ENCODE data around the gene SPRING1. TPM values are rescaled to one million over a fixed set of nuclear protein-coding genes. Genes with fewer than 3 reads are reported as not detected.

SPRING1 gene
- total and polyA plus RNA-seq, 9 donors: 9.0 to 20.5 (median 13.5) TPM

DNA sequence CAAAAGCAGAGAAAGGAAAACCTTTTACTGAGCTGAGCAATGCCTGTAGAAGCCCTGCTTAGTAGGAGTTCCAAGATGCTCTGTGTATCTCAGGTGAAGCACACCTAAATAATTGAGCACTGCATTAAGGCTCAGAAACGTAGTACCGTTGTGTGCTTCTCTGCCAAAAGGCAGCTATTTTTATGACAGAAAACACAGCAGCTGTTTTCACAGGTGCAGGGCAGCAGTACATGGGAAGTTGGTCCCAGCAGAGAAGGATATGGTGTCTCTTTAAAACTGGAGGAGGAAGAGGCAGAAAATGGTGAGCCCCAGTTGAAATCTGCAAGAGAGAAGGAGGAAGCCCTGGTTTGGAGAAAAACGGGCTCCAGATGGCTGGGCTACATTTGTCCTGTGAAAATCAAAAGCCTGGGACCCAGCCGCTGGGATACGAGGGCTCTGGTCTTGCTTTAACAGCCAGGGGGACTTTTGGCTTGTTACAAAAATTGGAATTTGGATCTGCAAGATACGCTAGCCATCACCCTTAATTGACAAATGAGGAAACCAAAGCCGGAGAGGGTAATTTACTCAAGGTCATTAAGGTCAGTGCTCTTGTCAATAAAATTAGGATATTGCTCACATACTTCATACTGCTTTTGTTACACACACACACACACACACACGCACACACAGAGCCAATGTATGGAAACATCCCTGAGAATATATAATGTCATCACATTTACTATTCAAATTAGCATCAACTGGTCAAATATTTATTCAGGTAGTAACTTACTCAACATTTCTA lies 27.3 kb downstream of the SPRING1 start:
- peaks cover 13% of the 10 kb centered on the region for H3K27me3 ChIP-seq (ENCODE audit: control insufficient read depth, insufficient read depth, low read length)
- no peak overlapping the region for H3K4me3 ChIP-seq (ENCODE audit: low read length)
- peaks cover 2% of the 10 kb centered on the region for H3K36me3 ChIP-seq (ENCODE audit: control insufficient read depth, insufficient read depth, low read length)
- peak; percentile 54 for DNase-seq
- H3K27ac ChIP-seq (ENCODE audit: low read length): no peak overlapping the region
- H3K4me1 ChIP-seq (ENCODE audit: control insufficient read depth, insufficient read depth, low read length): peaks cover 22% of the 10 kb centered on the region
- WGBS (ENCODE audit: insufficient coverage): 7% methylated on average over 3 of the region's 8 CpGs
- no peaks in the 10 kb centered on the region for H3K9me3 ChIP-seq (replicated peaks; ENCODE audit: control insufficient read depth, low read depth, low read length)

DNA sequence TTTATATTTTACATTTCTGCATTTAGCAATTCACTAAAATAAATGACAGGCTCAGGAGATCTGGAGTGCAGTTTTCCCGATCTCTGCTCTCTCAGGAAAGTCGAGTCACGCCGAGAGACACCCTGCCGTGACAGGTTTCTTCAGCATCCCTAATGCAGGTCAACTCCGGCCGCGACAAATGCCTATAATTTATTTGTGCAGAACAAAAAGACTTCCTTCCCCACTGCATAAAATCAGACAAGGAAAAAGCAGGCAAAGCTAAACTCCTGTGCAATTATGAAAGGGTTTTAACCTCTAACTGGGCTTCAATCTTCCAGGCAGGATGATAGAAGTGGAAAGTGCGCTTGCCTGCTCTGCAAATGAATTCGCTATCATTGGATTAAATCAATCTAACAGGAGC lies 28.1 kb downstream of the SPRING1 start:
- Histone ChIP-seq H3K36me3 (ENCODE audit: control insufficient read depth, insufficient read depth, low read length) (no peaks in the 10 kb centered on the region), H3K4me3 (ENCODE audit: low read length) (no peak overlapping the region), H3K4me1 (ENCODE audit: control insufficient read depth, insufficient read depth, low read length) (peaks cover 22% of the 10 kb centered on the region), H3K9me3 (replicated peaks; ENCODE audit: control insufficient read depth, low read depth, low read length) (no peaks in the 10 kb centered on the region), H3K27ac (ENCODE audit: low read length) (no peak overlapping the region), H3K27me3 (ENCODE audit: control insufficient read depth, insufficient read depth, low read length) (peaks cover 14% of the 10 kb centered on the region)
- DNase-seq: no peak
- WGBS (ENCODE audit: insufficient coverage): 23% methylated on average over 8 of the region's 10 CpGs

DNA sequence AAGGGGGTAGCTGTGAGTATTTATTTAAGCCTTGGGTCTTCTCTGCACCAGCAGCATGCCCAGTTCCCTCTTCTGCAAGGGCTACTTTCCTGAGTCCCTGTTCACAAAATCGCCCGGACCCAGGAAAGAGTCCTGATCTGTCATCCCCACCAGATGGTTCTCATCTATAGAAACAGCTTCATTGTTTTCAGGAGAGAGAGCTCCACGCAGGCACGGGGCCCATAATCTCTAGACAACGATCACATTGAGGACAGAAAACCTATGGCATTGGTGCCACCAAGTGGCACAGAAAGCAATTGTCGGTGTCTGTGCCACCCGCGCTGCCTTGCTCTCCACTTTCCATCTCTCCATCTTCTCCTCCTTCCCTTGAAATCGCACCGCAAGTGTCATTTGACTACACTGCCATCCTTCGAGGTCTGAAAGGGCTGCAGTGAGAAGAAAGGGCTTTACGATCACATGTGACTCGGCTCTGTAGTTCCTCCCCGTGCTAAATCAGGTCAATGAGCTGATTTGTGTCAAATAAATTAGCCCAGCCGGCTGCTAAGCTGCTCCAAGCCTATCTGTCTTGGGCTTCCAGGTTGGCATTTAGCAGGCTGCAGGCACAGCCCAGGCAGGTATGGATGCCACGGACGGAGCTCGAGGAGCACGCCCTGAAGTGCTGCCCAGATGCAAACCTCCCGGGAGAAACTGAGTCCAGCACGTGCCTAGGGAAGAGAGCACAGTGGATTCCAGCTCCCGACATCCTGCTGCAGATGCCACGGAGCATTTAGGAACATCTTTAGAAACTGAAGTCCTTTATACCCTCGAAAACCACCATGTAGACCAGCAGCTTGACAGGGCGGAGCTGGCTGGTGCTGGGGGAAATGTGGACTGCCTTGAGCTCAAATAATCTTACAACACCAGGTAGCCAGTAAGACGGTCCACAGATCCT lies 28.8 kb downstream of the SPRING1 start:
- Histone ChIP-seq H3K4me1 (ENCODE audit: control insufficient read depth, insufficient read depth, low read length) (peaks cover 20% of the 10 kb centered on the region), H3K36me3 (ENCODE audit: control insufficient read depth, insufficient read depth, low read length) (no peaks in the 10 kb centered on the region), H3K27me3 (ENCODE audit: control insufficient read depth, insufficient read depth, low read length) (peaks cover 14% of the 10 kb centered on the region), H3K9me3 (replicated peaks; ENCODE audit: control insufficient read depth, low read depth, low read length) (no peaks in the 10 kb centered on the region), H3K4me3 (ENCODE audit: low read length) (no peak overlapping the region), H3K27ac (ENCODE audit: low read length) (no peak overlapping the region)
- WGBS (ENCODE audit: insufficient coverage): 16% methylated on average over 20 of the region's 26 CpGs
- DNase-seq: peak; percentile 84

DNA sequence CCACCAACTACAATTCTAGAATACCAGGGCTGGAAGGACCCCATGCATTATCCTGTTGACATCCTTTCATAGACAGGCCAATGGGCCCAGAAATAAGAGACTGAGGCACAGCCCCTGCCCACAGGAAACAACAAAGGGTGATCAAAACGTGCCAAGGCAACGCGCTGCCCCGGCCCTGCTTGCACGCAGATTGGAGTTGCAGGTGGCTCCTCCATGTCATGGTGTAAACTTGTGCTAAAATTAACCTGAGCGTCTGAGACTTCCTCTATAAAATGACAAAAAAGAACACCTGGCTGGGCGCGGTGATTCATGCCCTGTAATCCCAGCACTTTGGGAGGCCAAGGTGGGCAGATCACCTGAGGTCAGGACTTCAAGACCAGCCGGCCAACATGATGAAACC lies 30.1 kb downstream of the SPRING1 start:
- no peaks in the 10 kb centered on the region for H3K9me3 ChIP-seq (replicated peaks; ENCODE audit: control insufficient read depth, low read depth, low read length)
- no peak overlapping the region for H3K27ac ChIP-seq (ENCODE audit: low read length)
- H3K4me1 ChIP-seq (ENCODE audit: control insufficient read depth, insufficient read depth, low read length): peaks cover 22% of the 10 kb centered on the region
- H3K27me3 ChIP-seq (ENCODE audit: control insufficient read depth, insufficient read depth, low read length): peaks cover 14% of the 10 kb centered on the region
- no peak overlapping the region for H3K4me3 ChIP-seq (ENCODE audit: low read length)
- 90% methylated on average over 7 of the region's 9 CpGs for WGBS (ENCODE audit: insufficient coverage)
- DNase-seq: no peak
- H3K36me3 ChIP-seq (ENCODE audit: control insufficient read depth, insufficient read depth, low read length): no peaks in the 10 kb centered on the region

DNA sequence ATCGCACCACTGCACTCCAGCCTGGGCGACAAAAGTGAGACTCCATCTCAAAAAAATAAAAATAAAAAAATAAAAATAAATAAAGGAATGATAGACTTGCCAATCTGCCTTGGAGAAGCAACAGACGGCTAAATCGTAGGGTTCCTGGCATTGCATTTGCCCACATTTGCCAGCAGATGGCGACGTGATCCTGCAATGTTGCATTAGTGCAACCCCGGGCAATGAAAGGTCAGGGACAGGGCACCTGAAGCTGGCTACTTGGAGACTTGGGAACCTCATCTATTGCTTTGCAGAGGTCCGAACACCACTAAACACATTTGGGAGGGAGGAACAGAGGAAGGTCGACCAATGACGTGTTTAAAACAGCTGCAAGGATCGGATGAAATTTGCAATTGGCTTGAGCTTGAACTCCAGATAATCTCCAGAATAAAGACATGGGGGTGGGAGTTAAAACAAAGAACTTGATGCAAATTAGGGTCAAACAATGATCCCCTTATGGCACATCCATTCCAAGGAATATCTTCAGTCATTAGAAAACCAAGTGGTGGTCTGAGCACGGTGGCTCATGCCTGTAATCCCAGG lies 34.6 kb downstream of the SPRING1 start:
- WGBS (ENCODE audit: insufficient coverage): 6% methylated on average over 9 of the region's 12 CpGs
- peak; percentile 71 for DNase-seq
- H3K4me3 ChIP-seq (ENCODE audit: low read length): no peak overlapping the region

DNA sequence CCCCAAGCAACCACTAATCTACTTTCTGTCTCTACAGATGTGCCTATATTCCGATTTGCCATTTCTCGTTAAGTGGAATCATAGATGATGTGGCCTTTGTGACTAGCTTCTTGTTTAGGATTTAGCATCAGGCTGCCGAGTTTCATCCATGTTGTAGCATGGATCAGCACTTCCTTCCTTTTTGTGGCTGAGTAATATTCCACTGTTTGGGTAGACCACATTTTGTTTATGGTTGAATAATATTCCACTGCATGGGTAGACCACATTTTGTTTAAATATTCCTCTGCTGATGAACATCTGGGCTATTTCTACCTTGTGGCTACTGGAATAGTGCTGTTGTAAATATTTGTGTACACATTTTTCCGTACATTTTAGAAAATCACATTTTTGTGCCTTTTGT lies 36.4 kb downstream of the SPRING1 start:
- H3K27ac ChIP-seq (ENCODE audit: low read length): no peak overlapping the region
- no peaks in the 10 kb centered on the region for H3K9me3 ChIP-seq (replicated peaks; ENCODE audit: control insufficient read depth, low read depth, low read length)
- DNase-seq: no peak
- no peak overlapping the region for H3K4me3 ChIP-seq (ENCODE audit: low read length)
- H3K27me3 ChIP-seq (ENCODE audit: control insufficient read depth, insufficient read depth, low read length): peaks cover 3% of the 10 kb centered on the region
- H3K36me3 ChIP-seq (ENCODE audit: control insufficient read depth, insufficient read depth, low read length): no peaks in the 10 kb centered on the region
- no CpG with 5 or more reads among the region's 4 CpGs for WGBS (ENCODE audit: insufficient coverage)
- H3K4me1 ChIP-seq (ENCODE audit: control insufficient read depth, insufficient read depth, low read length): peaks cover 4% of the 10 kb centered on the region

More for the DNA sequence above, 34.6 kb downstream of the SPRING1 start:
- Histone ChIP-seq H3K36me3 (ENCODE audit: control insufficient read depth, insufficient read depth, low read length) (no peaks in the 10 kb centered on the region), H3K27me3 (ENCODE audit: control insufficient read depth, insufficient read depth, low read length) (peaks cover 2% of the 10 kb centered on the region), H3K4me1 (ENCODE audit: control insufficient read depth, insufficient read depth, low read length) (peaks cover 4% of the 10 kb centered on the region), H3K27ac (ENCODE audit: low read length) (no peak overlapping the region), H3K9me3 (replicated peaks; ENCODE audit: control insufficient read depth, low read depth, low read length) (no peaks in the 10 kb centered on the region)

DNA sequence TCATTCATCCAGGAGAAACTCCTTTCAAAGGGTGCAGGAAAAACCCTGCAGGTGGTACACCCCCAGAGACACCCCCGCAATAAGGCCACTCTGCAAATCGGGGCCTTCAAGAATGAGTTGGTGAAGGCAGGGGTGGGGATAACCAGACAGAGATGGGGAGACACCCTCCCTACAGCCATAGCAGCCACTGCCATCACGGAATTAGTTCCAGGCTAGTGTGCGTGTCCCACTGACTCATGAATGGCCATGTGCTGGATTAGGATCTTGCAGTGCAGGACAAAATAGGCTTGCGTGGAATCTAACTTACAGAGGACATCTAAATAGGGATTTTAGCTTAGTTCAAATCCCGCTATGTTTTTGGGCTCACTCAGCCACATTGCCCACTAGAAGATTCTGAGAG lies 37.8 kb downstream of the SPRING1 start:
- peaks cover 4% of the 10 kb centered on the region for H3K4me1 ChIP-seq (ENCODE audit: control insufficient read depth, insufficient read depth, low read length)
- WGBS (ENCODE audit: insufficient coverage): no CpG with 5 or more reads among the region's 6 CpGs

DNA sequence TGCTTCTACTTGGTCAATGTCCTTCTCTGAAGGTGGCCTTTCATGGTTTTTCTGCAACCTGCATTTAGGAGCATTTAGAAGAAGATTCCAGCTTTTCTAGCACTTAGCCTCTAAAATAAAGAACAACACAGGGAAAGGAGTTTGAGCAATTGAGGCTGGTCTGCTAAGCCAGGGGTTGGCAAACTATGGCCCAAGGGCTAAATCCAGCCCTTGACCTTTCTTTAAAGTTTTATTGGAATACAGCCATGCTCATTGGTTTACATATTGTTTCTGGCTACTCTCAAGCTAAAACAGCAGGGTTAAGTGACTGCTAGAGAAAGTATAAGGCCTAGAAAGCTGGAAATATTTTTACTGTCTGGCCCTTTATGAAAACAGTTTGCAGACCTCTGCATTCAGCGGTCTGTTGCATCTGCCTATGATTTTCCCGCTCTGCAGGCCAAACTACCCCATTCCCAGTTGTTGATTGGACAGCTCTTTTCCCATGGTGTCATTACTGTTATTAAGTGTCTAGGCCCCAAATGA lies 39.3 kb downstream of the SPRING1 start:
- Histone ChIP-seq H3K9me3 (replicated peaks; ENCODE audit: control insufficient read depth, low read depth, low read length) (no peaks in the 10 kb centered on the region), H3K27ac (ENCODE audit: low read length) (no peak overlapping the region), H3K36me3 (ENCODE audit: control insufficient read depth, insufficient read depth, low read length) (no peaks in the 10 kb centered on the region), H3K4me3 (ENCODE audit: low read length) (no peak overlapping the region), H3K27me3 (ENCODE audit: control insufficient read depth, insufficient read depth, low read length) (peaks cover 18% of the 10 kb centered on the region), H3K4me1 (ENCODE audit: control insufficient read depth, insufficient read depth, low read length) (peaks cover 11% of the 10 kb centered on the region)
- WGBS (ENCODE audit: insufficient coverage): no CpG with 5 or more reads among the region's 2 CpGs
- no peak for DNase-seq

More for the DNA sequence above, 37.8 kb downstream of the SPRING1 start:
- no peaks in the 10 kb centered on the region for H3K36me3 ChIP-seq (ENCODE audit: control insufficient read depth, insufficient read depth, low read length)
- H3K27ac ChIP-seq (ENCODE audit: low read length): no peak overlapping the region
- peaks cover 5% of the 10 kb centered on the region for H3K27me3 ChIP-seq (ENCODE audit: control insufficient read depth, insufficient read depth, low read length)
- H3K4me3 ChIP-seq (ENCODE audit: low read length): no peak overlapping the region
- DNase-seq: no peak
- H3K9me3 ChIP-seq (replicated peaks; ENCODE audit: control insufficient read depth, low read depth, low read length): no peaks in the 10 kb centered on the region

DNA sequence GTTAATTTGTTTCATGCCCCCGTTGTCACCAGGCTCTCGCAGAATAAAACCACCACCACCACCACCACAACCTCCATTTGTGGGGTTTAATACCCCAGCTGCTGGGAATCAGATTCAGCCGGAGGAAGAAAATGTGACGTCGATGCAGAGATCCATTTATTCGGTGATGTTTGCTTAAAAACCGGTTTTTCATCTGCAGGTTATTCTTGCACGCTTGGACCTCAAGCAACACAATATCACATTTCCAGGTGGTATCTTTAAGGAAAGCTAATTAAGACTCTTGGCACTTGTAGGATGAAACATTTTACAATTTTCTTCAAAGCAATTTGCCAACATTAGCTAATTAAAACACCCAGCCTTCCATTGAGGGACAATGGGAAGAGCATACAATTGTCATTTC lies 39.8 kb downstream of the SPRING1 start:
- Histone ChIP-seq H3K4me1 (ENCODE audit: control insufficient read depth, insufficient read depth, low read length) (peaks cover 12% of the 10 kb centered on the region), H3K27me3 (ENCODE audit: control insufficient read depth, insufficient read depth, low read length) (peaks cover 23% of the 10 kb centered on the region), H3K27ac (ENCODE audit: low read length) (no peak overlapping the region), H3K36me3 (ENCODE audit: control insufficient read depth, insufficient read depth, low read length) (no peaks in the 10 kb centered on the region), H3K4me3 (ENCODE audit: low read length) (no peak overlapping the region), H3K9me3 (replicated peaks; ENCODE audit: control insufficient read depth, low read depth, low read length) (no peaks in the 10 kb centered on the region)
- 92% methylated on average over 2 of the region's 8 CpGs for WGBS (ENCODE audit: insufficient coverage)
- no peak for DNase-seq

DNA sequence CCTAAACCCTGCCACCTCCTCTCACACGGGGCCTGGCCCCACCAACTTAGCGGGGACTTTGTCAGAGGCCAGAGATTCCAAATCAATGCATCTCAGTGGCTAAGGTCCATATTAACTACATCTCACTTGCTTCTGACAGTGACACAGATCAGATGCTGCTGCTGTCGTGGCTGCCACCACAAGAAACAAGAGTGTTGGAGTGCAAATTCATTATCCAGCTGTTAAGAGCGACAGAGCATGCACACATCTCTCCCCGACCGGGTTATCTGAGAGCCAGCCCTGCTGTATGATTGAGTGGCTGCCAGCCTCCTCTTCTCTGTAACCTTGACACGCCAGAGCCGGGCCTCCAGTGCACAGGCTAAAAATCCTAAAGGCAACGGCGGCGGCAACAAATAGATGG lies 40.2 kb downstream of the SPRING1 start:
- no peak for DNase-seq

More for the DNA sequence above, 40.2 kb downstream of the SPRING1 start:
- 62% methylated on average over 5 of the region's 11 CpGs for WGBS (ENCODE audit: insufficient coverage)
- Histone ChIP-seq H3K9me3 (replicated peaks; ENCODE audit: control insufficient read depth, low read depth, low read length) (no peaks in the 10 kb centered on the region), H3K4me3 (ENCODE audit: low read length) (no peak overlapping the region), H3K27ac (ENCODE audit: low read length) (no peak overlapping the region), H3K4me1 (ENCODE audit: control insufficient read depth, insufficient read depth, low read length) (peaks cover 13% of the 10 kb centered on the region), H3K27me3 (ENCODE audit: control insufficient read depth, insufficient read depth, low read length) (peaks cover 23% of the 10 kb centered on the region), H3K36me3 (ENCODE audit: control insufficient read depth, insufficient read depth, low read length) (no peaks in the 10 kb centered on the region)

All from muscle of leg (tissue), 11 donors.